Colonic mucosa (tissue), 4 donors: ENCODE data around the gene APOBEC2. TPM values are rescaled to one million over a fixed set of nuclear protein-coding genes. Genes with fewer than 3 reads are reported as not detected.

Source experiments
- DNase-seq: peaks from one replicate; pipeline ENCODE4 v3.0.0-alpha.2; 2020
- H3K27ac ChIP-seq: fragments of 200-600 bp; one replicate; pipeline ENCODE4 v1.8.0; 2021
- H3K27me3 ChIP-seq: fragments of 200-600 bp; one replicate; pipeline ENCODE4 v1.8.0; 2021
- H3K36me3 ChIP-seq: fragments of 200-600 bp; one replicate; pipeline ENCODE4 v1.8.0; 2021
- H3K4me1 ChIP-seq: fragments of 200-600 bp; one replicate; pipeline ENCODE4 v1.8.0; 2021; ENCODE audit warnings: mild to moderate bottlenecking
- H3K4me3 ChIP-seq: fragments of 200-600 bp; one replicate; pipeline ENCODE4 v1.8.0; 2021
- H3K9ac ChIP-seq, 2 donors: one replicate each; pipeline ENCODE4 v1.7.0; 2013; ENCODE audit warnings: control low read depth in 2 of 2, low read depth in 2 of 2, low read length in 2 of 2
- H3K9me3 ChIP-seq: fragments of 200-600 bp; one replicate; pipeline ENCODE4 v1.8.0; 2021
- CTCF ChIP-seq: fragments of 200-600 bp; IDR thresholded peaks from one replicate; pipeline ENCODE4 v1.8.0; 2022; ENCODE audit warnings: antibody characterized with exemption, mild to moderate bottlenecking
- intact Hi-C: fragments of 100-400 bp; cut with DNase I; formaldehyde crosslinking; loops from one replicate; pipeline ENCODE4 v1.14.1; 2022
- total RNA-seq, 2 donors: library from RNA; stranded (reverse); fragmentation: NEBNext Ultra II Directional in 1 of 2; extraction: Animal tissue kit (Norgen Biotek cat#: 25700) in 1 of 2; gene quantifications; one replicate each; pipeline ENCODE4 v1.2.1, GENCODE V29; 2021
- donor health status: healthy.
- donor health status: DM: no; HTN: no; CAD: no.
- donor health status: DM: no; HTN: no; CAD: no.

Gene APOBEC2
- total RNA-seq, 2 donors from 2014 or later: 0.22 TPM; not detected in 1

DNA sequence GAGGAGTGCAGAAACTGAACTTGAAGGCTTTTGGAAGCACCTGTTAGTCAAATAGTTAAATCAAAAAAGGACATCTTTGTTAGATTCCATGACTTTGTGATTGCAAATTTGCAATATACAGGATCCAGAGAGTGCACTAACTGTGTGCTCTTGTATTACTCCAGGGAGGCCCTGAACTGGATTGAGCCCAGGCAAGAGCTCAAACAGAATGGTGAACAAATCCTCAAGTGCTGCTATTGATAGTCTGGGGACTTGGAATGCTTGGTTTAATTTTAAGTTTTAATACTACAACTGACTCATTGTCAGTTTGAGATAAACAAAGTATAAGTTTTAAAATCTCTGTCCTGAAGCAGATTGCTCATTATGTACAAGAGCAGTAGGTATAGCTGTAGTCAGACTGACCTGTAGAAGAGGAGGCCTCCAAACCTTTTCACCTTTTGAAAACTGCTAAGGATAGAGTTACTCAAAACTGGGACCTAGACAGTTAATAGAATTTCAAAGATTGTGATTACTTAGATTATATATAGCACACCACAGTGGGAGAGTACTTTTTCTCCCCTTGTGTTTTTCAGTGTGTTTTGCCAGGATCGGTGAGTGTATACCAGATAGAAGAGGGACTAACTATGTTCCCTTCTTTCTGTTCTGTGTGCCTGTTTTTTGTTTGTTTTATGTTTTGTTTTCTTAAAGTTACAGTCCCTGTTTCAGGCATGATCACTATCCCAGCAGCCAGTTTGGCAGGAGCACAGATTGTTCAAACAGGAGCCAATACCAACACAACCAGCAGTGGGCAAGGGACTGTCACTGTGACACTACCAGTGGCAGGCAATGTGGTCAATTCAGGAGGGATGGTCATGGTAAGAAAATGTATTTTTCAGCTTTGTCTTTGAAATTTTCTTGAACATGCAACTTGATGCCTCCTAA is 38.1 kb downstream of the APOBEC2 start:
- Histone ChIP-seq H3K9me3 (no peaks in the 10 kb centered on the region), H3K4me1 (no peaks in the 10 kb centered on the region), H3K27me3 (no peaks in the 10 kb centered on the region), H3K27ac (no peak overlapping the region), H3K9ac (no peak overlapping the region), H3K4me3 (no peak overlapping the region), H3K36me3 (peaks cover 19% of the 10 kb centered on the region)
- TF ChIP-seq CTCF: no peak
- DNase-seq: no peak
- intact Hi-C loops: loop anchor here (10.0 kb wide), 1 partner anchor 224 kb away; no protein-coding TSS in a partner anchor

- no peaks in the 10 kb centered on the region for H3K9me3 ChIP-seq
- no peak for TF ChIP-seq CTCF
- no peak overlapping the region for H3K9ac ChIP-seq
- intact Hi-C loops: loop anchor here (10.0 kb wide), 1 partner anchor 222 kb away; no protein-coding TSS in a partner anchor
- no peaks in the 10 kb centered on the region for H3K27me3 ChIP-seq
- H3K4me3 ChIP-seq: no peak overlapping the region
- no peak overlapping the region for H3K27ac ChIP-seq
- no peak for DNase-seq
- no peaks in the 10 kb centered on the region for H3K4me1 ChIP-seq
- H3K36me3 ChIP-seq: peaks cover 34% of the 10 kb centered on the region
Measured at GRCh38 chr6:41092421-41093140, 39.6 kb downstream of the APOBEC2 start.

- DNase-seq: no peak
- TF ChIP-seq CTCF: no peak
- Histone ChIP-seq H3K4me3 (no peak overlapping the region), H3K27me3 (no peaks in the 10 kb centered on the region), H3K27ac (no peak overlapping the region), H3K9ac (no peak overlapping the region), H3K4me1 (no peaks in the 10 kb centered on the region), H3K9me3 (no peaks in the 10 kb centered on the region), H3K36me3 (peaks cover 35% of the 10 kb centered on the region)
- intact Hi-C loops: loop anchor here (10.0 kb wide), 1 partner anchor 221 kb away; no protein-coding TSS in a partner anchor
Measured at GRCh38 chr6:41093729-41094128, 40.7 kb downstream of the APOBEC2 start.

- peaks cover 35% of the 10 kb centered on the region for H3K36me3 ChIP-seq
- TF ChIP-seq CTCF: no peak
- H3K9me3 ChIP-seq: no peaks in the 10 kb centered on the region
- H3K9ac ChIP-seq: no peak overlapping the region
- no peak for DNase-seq
- H3K4me1 ChIP-seq: no peaks in the 10 kb centered on the region
- H3K4me3 ChIP-seq: no peak overlapping the region
- intact Hi-C loops: loop anchor here (10.0 kb wide), 1 partner anchor 217 kb away; no protein-coding TSS in a partner anchor
- no peaks in the 10 kb centered on the region for H3K27me3 ChIP-seq
- H3K27ac ChIP-seq: no peak overlapping the region
Measured at GRCh38 chr6:41097467-41098090, 44.6 kb downstream of the APOBEC2 start.

DNA sequence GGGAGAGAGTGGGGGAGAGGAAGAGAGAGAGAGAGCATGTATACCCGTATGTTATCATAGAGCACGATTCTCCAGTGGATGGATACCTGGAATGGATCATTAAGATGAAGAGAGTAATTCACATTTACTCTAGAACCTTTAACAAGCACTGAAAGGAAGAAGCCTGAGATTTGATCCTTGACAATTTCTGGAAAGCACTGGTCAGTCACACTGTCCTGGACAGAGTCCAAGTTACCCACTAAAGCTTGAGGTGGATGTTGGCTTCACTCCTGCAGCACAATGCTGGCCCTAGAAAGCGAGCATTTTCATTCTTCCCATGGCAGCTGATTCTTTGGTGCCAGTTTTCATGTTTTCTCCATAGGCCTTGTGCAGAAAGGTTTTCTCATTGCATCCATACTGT is 45.4 kb downstream of the APOBEC2 start:
- Histone ChIP-seq H3K4me3 (no peak overlapping the region), H3K4me1 (no peaks in the 10 kb centered on the region), H3K27ac (no peak overlapping the region), H3K27me3 (no peaks in the 10 kb centered on the region), H3K36me3 (peaks cover 32% of the 10 kb centered on the region), H3K9me3 (no peaks in the 10 kb centered on the region), H3K9ac (no peak overlapping the region)
- no peak for DNase-seq
- intact Hi-C loops: loop anchor here (10.0 kb wide), 1 partner anchor 216 kb away; no protein-coding TSS in a partner anchor
- no peak for TF ChIP-seq CTCF
